Hematopoietic multipotent progenitor cell treated with erythropoietin and hydrocortisone succinate and interleukin-3 and kit ligand, for 4 days (in vitro differentiated cells): Measurements from ENCODE around the gene LMAN1L.

Source experiments
- DNase-seq: peaks from one replicate; pipeline ENCODE4 v3.0.0-alpha.2; 2015

LMAN1L gene

GRCh38 chr15:74812533-74812932 is at the start of gene LMAN1L:
Gene LMAN1L (plus strand): TSS chr15:74812835. CDS start chr15:74812855, 20 bp downstream.
- DNase-seq = no peak

- DNase-seq = no peak
Measured at GRCh38 chr15:74763416-74763815, 49.2 kb upstream of the LMAN1L start.

- no peak for DNase-seq
Measured at GRCh38 chr15:74767167-74768098, 45.2 kb upstream of the LMAN1L start.

- peak; percentile 63 for DNase-seq
Measured at GRCh38 chr15:74768099-74768770, 44.4 kb upstream of the LMAN1L start.

- DNase-seq = peak; percentile 80
Measured at GRCh38 chr15:74768771-74769342, 43.8 kb upstream of the LMAN1L start.

- DNase-seq = no peak
Measured at GRCh38 chr15:74769463-74770025, 43.1 kb upstream of the LMAN1L start.

GRCh38 chr15:74770211-74770903 is 42.3 kb upstream of the LMAN1L start:
- no peak for DNase-seq

GRCh38 chr15:74773329-74773728 is 39.3 kb upstream of the LMAN1L start:
- no peak for DNase-seq

GRCh38 chr15:74773731-74774252 is 38.8 kb upstream of the LMAN1L start:
- no peak for DNase-seq

GRCh38 chr15:74775132-74775562 is 37.5 kb upstream of the LMAN1L start:
- peak; percentile 61 for DNase-seq

- DNase-seq = no peak
Measured at GRCh38 chr15:74775894-74776293, 36.7 kb upstream of the LMAN1L start.

- DNase-seq = peak; percentile 91
Measured at GRCh38 chr15:74776821-74777768, 35.5 kb upstream of the LMAN1L start.

GRCh38 chr15:74777769-74778598 is 34.7 kb upstream of the LMAN1L start:
- DNase-seq = no peak

GRCh38 chr15:74778599-74778970 is 34.0 kb upstream of the LMAN1L start:
- no peak for DNase-seq

GRCh38 chr15:74779162-74779648 is 33.4 kb upstream of the LMAN1L start:
- peak; percentile 34 for DNase-seq

- DNase-seq = peak; percentile 85
Measured at GRCh38 chr15:74780523-74781430, 31.9 kb upstream of the LMAN1L start.

- peak; percentile 91 for DNase-seq
Measured at GRCh38 chr15:74781431-74782258, 31.0 kb upstream of the LMAN1L start, which contains the start of gene CSK. Gene CSK (plus strand): TSS chr15:74782080. CDS start chr15:74798298, 16,218 bp downstream.
